ENCODE results near the gene TSPAN9.

Gene TSPAN9

DNA sequence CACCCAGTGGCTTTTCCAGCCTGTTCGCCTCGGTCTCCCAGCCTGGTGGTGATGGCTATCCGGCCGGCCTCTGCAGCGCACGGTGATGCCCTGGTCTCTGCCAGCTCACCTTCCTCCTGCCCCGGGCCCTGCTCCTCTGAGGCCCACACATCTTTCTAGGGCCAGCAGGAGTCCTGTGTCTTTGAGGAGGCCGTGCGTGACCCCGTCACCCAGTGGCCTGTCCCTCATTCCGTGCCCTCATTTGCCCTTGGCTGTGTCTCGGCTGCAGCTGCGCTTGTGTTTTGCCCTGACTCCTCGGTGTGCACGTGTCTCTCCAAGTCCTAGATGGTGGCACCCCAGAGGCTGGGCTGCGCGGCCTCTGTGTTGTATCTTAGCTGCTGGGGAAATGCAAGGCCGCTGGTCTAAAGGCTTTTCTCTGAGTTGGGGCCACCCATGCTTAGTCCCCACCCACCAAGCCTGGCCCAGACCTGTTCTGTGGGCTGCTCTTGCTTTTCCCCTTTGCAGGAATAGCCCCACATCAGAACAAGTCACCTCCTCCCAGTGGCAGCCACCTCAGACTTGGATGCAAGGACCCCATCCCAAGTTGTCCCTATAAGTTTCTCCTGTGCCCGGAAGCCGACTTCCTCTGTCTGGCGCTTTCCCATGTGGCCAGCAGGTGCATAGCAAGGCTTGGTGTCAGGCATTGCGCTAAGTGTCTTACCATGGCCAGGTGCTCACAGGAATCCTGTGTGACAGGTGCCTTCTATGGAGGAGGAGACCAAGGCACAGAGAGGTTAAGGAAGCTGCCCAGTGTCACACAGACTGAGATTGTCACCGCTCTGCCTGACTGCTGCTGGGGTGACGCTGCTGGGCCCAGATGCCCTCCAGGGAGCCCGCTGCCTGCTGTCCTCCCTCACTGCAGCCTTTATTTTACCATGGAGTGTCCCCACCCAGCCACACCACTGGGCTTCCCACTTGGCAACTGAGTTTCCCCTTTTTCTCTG, 64.5 kb downstream of the TSPAN9 start:
- no peak for DNase-seq (ENCODE audit: low read depth in 3 of 3)

DNA sequence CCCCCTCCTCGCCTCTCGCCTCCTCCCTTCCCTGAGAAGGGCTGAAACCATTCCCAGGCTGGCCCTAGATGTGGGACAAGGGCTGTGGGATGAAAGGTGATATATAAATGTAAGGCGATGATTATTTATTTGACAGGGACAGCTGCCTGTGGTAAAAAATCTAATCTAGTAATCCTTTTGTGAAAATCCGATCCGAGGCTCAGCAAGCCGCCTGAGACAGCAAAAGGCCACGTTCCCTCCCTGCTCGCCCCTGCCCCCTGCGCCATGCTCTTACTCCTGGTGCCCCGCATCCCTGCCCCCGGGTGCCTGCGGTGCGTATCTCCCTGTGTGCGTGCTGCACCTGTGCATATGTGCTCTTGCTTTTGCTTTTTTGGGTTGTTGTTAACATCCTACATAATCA, 65.2 kb downstream of the TSPAN9 start:
- DNase-seq (ENCODE audit: low read depth in 3 of 3) = no peak

GRCh38 chr12:3144495-3144894, 67.3 kb downstream of the TSPAN9 start:
- no peak for DNase-seq (ENCODE audit: low read depth in 3 of 3)

DNA sequence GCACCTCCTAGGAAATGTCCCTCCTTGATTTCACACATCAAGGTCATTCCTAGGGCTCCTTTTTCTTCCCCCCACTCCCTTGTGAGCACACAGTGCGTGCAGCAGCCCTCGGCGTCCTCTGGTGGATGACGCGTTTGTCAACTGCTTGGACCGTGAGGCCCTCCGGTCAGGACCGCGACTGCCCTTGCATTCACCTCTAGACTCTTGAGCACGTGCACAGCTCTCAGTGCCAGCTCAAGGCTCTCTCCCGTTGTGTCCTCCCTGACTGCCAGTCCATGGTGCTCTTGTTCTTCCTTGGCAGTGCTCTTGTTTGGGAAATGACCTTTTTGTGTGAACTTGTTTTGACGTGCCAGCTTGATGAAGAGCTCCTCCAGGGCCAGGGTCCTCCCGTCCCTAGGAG, 67.9 kb downstream of the TSPAN9 start:
- no peak for DNase-seq (ENCODE audit: low read depth in 3 of 3)

- no peak for DNase-seq (ENCODE audit: low read depth in 3 of 3)
Measured at GRCh38 chr12:3145546-3146310, 68.5 kb downstream of the TSPAN9 start.

DNA sequence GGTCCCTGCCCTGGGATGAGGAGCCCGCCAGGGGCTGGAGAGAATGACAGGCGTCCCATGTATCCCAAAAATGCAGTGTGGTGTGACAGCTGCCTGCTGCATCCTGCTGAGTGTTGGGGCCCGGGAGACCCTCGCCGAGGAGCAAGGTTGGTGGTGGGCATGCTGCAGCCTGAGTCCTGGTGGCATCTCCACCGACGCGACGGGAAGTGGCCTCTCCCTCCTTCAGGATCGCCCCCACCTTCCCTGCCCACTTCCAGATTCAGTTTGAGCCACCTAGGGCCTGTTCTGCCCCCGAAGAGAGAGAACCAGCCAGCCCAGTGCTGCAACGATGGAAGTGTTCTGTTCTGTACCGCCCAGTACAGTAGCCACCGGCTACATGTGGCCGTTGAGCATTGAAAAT, 70.1 kb downstream of the TSPAN9 start:
- no peak for DNase-seq (ENCODE audit: low read depth in 3 of 3)

DNA sequence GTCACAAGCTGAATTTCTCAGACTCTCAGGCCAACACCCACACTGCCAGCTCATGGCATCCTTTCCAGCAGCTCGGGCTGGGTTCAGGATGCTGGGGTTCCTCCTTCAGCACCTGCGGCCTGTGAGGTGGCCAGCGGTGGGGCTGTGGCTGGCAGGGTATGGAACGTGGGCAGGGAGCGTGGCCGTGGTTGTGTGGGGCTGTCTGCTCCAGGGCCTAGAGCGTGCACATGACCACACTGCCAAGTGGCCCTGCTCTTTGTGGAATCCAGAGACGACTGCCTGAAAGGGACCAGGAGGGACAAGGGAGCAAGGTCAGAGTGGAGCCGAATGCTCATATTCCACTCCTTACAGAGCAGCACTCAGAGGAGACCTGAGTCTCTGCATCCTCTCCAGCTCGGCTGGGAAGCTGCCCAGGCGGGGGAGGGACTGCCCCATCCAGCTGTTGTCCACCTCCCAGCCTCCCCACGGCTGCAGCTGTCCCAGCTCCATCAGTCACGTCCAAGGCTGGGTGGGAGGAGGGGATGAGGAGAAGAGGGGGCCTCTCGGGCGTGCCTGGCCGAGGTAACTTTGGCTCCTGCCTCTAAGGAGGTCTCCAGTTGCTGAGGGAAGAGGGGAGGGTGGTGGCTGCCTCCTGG, 71.3 kb downstream of the TSPAN9 start:
- DNase-seq (ENCODE audit: low read depth in 3 of 3) = no peak

GRCh38 chr12:3149515-3150307, 72.5 kb downstream of the TSPAN9 start:
- DNase-seq (ENCODE audit: low read depth in 3 of 3) = no peak

DNA sequence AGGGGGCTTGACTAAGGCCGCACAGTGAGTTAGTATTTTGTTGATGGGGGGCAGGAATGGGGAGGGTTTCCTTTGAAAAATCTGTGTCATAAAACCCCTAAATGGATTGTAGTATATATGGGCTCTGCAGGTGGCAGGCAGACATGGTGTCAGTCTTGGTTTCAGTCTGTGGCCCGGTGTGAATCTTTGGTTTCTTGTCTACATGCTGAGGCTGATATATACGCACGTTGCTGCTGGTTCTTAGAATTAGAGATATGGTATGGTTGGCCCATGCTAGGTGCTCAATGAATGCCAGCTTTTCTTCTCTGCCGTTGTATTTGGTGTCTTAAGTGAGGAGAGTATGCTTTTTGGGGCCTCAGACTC, 73.1 kb downstream of the TSPAN9 start:
- no peak for DNase-seq (ENCODE audit: low read depth in 3 of 3)

DNA sequence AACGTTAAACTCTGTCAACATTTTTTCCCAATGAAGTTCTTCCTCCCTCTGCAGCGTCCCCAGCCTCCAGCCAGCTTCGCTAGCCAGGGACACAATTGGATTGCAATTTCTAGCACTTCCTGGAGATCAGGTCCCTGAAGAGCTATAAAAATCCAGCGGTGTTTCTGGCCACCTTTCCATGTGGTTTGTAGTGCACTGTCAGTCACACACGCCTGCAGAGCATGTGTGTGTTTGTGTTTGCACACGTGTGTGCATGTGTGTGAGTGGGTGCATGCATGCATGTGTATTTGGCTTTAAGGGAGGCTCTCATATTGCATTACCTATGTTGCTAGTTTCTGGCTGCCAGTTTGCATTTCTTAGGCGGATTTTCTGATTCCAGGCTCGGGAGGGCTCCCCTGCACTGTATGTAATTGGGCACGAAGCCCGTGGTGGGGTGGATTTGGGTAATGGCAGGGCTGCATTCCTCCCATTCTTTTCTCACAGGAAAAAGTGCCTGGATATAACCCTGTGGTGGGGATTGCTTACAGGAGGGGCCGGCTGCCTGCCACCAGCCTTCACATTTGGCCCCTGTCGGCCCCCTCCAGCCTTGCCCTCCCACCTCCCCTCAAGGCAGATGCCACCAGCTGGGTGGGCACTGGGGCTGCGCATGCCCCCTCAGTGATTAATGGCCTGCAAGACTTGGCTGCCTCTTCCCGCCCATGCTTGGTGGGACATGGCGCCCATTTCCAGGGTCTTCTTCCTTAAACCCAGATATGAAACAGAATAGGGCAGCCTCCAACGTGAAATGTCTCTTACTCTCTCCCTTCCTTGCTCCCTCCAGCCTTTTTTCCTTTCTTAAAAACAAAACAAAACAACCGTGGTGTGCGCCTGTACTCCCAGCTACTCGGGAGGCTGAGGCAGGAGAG, 74.0 kb downstream of the TSPAN9 start:
- DNase-seq (ENCODE audit: low read depth in 3 of 3) = no peak

DNA sequence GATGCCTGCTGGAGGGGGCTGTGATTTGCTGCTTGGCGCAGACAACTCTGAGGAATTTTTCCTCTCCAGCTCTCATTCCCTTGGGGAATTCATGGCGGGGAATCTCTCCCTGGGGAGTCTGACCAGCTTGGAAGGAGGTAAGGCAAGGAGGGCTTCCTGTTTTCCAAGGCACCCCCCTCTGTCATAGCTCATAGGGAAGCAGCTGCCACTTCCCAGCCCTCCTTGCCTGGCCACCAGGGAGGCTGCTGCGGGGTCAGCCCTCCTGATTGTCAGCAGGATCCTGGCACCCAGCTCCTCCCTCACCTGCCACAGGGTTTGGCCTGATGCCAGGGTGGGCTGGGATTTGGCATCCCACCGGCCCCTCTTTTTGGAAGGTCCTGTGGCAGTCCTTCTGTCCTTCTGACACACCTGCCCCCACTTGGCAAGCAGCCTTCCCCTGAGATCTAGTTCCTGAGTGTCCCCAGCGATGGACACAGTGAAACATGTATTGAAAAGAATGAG, 74.9 kb downstream of the TSPAN9 start:
- DNase-seq (ENCODE audit: low read depth in 3 of 3) = no peak

GRCh38 chr12:3152892-3153291, 75.7 kb downstream of the TSPAN9 start:
- DNase-seq (ENCODE audit: low read depth in 3 of 3) = no peak

GRCh38 chr12:3154006-3154405, 76.8 kb downstream of the TSPAN9 start:
- DNase-seq (ENCODE audit: low read depth in 3 of 3) = no peak

GRCh38 chr12:3155702-3156370, 78.7 kb downstream of the TSPAN9 start:
- DNase-seq (ENCODE audit: low read depth in 3 of 3) = no peak

GRCh38 chr12:3157581-3158323, 80.6 kb downstream of the TSPAN9 start:
- DNase-seq (ENCODE audit: low read depth in 3 of 3) = no peak

DNA sequence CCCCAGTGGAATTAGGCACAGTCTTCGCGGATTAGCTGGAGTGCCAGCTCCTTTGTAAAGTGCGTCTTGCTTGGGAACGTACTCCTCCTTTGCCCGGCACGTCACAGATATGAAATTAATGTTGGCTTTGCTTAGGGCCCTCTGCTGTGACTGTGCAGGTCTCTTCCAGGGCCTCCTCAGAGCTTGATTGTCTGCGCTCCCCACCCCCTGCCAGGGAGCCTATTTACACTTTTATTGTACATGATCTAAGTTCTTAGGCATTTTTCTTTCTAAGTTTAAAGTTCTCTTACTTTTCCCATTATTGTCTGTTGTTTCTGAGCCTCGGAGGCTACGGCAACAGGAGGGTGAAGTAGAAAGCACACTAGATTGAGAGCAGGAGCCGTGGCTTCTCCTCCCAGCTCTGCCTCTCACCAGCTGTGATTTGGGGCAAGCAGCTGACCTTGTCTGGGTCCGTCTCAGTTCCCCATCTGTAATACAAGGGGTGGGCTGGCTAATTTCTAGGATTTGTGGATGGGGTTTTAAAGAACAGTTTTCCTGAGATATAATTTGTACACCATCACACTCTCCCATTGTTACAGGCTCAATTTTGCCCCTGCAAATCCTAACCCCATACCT, 81.8 kb downstream of the TSPAN9 start:
- DNase-seq (ENCODE audit: low read depth in 3 of 3) = no peak

- no peak for DNase-seq (ENCODE audit: low read depth in 3 of 3)
Measured at GRCh38 chr12:3160081-3160480, 82.9 kb downstream of the TSPAN9 start.

GRCh38 chr12:3161861-3162260, 84.7 kb downstream of the TSPAN9 start:
- DNase-seq (ENCODE audit: low read depth in 3 of 3) = no peak

Data from stimulated activated CD4-positive, alpha-beta T cell treated with anti-CD3 and anti-CD28 coated beads, TNF-alpha, amount 100 ng/mL, for 48 hours (primary cell).